ENCODE data around the gene MTSS2. TPM values are rescaled to one million over a fixed set of nuclear protein-coding genes. Genes with fewer than 3 reads are reported as not detected.

MTSS2 gene
- total RNA-seq, 2 donors from 2014 or later: 57.3 to 58.5 TPM

DNA sequence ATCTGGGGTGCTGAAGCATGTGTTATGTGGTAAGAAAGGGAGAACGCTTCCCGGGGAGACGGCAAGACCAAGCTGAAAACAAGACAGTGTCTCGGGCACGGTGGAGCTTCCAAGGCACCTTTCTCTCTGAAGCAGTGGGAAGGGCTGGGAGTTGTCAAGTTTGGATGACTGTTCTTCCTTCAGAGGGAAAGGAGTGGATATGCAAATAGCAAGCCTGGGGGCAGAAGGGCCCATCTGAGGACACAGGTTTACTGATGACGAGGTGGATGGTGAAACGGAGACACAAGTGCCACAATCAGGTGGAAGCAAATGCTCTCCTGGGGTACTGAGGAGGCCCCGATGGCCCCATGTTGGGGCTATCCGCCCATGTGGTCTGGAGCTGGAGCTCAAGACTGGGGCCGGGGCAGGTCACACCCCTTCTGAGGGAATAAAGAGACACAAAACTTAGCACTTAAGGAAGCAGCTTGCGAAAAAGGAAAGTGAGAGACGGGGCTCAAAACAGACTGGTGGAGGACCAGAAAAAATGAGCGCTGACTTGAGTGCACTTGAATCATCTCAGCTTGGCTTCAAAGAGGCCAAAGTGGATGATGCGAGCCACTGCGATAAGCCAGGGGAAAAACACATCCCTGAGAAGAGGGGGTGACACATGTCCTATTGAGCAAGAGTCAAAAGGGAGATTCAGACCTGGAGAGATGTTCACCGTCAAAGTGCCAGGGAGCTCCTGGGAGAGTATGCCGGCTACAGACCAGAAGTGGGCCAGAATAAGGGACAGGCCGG is 34.8 kb upstream of the MTSS2 start:
- H3K4me3 ChIP-seq: no peak overlapping the region
- H3K27ac ChIP-seq: no peak overlapping the region
- TF ChIP-seq, protein P1, sequence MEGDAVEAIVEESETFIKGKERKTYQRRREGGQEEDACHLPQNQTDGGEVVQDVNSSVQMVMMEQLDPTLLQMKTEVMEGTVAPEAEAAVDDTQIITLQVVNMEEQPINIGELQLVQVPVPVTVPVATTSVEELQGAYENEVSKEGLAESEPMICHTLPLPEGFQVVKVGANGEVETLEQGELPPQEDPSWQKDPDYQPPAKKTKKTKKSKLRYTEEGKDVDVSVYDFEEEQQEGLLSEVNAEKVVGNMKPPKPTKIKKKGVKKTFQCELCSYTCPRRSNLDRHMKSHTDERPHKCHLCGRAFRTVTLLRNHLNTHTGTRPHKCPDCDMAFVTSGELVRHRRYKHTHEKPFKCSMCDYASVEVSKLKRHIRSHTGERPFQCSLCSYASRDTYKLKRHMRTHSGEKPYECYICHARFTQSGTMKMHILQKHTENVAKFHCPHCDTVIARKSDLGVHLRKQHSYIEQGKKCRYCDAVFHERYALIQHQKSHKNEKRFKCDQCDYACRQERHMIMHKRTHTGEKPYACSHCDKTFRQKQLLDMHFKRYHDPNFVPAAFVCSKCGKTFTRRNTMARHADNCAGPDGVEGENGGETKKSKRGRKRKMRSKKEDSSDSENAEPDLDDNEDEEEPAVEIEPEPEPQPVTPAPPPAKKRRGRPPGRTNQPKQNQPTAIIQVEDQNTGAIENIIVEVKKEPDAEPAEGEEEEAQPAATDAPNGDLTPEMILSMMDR (IDR thresholded peaks at IDR 0.05): no peak
- DNase-seq (ENCODE audit: low spot score) (no peak), ATAC-seq (ENCODE audit: insufficient number of reproducible peaks, low FRiP score, low read depth) (no peak)
- H3K4me1 ChIP-seq (ENCODE audit: control insufficient read depth in 1 of 2, low read depth in 2 of 2): peaks cover 7 to 15% of the 10 kb centered on the region in 2 donors
- no peaks in the 10 kb centered on the region for H3K27me3 ChIP-seq (replicated peaks; ENCODE audit: insufficient read depth)
- no peaks in the 10 kb centered on the region for H3K9me3 ChIP-seq
- no peaks in the 10 kb centered on the region for H3K36me3 ChIP-seq

DNA sequence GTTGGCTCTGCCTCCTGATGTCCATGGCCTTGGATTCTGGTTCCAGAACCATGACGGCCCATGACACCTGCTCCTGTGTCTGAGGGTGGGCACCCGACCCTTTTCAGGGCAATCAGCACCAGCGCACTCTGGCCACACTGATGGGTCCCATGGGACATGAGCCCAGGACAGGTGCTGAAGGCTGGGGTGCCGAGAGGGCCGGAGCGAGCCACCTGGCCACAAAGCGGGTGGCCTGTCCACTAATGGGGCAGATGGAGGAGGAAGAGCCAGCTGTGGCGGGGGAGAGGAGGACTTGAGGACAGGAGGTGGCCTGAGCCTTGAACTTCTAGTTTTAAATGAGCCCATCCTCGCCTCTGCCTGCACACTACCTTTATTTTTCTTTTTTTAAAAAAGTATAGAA is 31.2 kb upstream of the MTSS2 start:
- DNase-seq (ENCODE audit: low spot score): no peak
- no peak for ATAC-seq (ENCODE audit: insufficient number of reproducible peaks, low FRiP score, low read depth)
- no peaks in the 10 kb centered on the region for H3K36me3 ChIP-seq
- peaks cover 13 to 35% of the 10 kb centered on the region in 2 donors for H3K4me1 ChIP-seq (ENCODE audit: control insufficient read depth in 1 of 2, low read depth in 2 of 2)
- H3K27ac ChIP-seq: no peak overlapping the region
- no peaks in the 10 kb centered on the region for H3K27me3 ChIP-seq (replicated peaks; ENCODE audit: insufficient read depth)
- TF ChIP-seq, protein P1 (IDR thresholded peaks at IDR 0.05): no peak
- no peaks in the 10 kb centered on the region for H3K9me3 ChIP-seq
- H3K4me3 ChIP-seq: no peak overlapping the region

DNA sequence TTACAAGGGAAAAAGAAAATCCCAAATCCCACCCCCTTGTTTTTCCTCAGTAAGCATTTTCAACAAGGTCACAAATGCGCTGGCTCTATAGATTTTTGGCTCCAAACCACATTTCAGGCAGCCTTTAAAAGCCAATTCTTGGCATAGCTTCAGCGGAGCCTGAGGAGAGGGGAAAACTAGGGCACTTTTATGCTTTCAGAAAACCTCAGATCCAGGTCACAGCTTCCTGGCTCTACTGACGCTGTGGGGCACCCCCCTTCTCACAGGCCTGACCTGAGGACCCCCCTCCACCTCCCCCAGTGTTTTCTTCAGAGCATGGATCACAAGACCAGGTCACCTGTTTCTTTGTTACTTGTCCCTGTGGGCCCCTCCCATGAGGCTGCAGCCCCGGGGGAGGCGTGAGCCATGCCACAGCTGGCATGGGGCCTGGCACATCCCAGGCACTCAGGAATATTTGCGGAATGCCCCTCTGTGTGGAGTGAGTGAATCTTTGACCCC is 30.1 kb upstream of the MTSS2 start:
- TF ChIP-seq, protein P1 (IDR thresholded peaks at IDR 0.05): no peak
- Histone ChIP-seq H3K9me3 (no peaks in the 10 kb centered on the region), H3K4me3 (peak overlapping the region; percentile 49), H3K27me3 (replicated peaks; ENCODE audit: insufficient read depth) (no peaks in the 10 kb centered on the region), H3K27ac (peak overlapping the region; percentile 86 to 87), H3K4me1 (ENCODE audit: control insufficient read depth in 1 of 2, low read depth in 2 of 2) (peaks cover 13 to 35% of the 10 kb centered on the region in 2 donors), H3K36me3 (no peaks in the 10 kb centered on the region)
- DNase-seq (ENCODE audit: low spot score) (no peak), ATAC-seq (ENCODE audit: insufficient number of reproducible peaks, low FRiP score, low read depth) (peak; percentile 8)

DNA sequence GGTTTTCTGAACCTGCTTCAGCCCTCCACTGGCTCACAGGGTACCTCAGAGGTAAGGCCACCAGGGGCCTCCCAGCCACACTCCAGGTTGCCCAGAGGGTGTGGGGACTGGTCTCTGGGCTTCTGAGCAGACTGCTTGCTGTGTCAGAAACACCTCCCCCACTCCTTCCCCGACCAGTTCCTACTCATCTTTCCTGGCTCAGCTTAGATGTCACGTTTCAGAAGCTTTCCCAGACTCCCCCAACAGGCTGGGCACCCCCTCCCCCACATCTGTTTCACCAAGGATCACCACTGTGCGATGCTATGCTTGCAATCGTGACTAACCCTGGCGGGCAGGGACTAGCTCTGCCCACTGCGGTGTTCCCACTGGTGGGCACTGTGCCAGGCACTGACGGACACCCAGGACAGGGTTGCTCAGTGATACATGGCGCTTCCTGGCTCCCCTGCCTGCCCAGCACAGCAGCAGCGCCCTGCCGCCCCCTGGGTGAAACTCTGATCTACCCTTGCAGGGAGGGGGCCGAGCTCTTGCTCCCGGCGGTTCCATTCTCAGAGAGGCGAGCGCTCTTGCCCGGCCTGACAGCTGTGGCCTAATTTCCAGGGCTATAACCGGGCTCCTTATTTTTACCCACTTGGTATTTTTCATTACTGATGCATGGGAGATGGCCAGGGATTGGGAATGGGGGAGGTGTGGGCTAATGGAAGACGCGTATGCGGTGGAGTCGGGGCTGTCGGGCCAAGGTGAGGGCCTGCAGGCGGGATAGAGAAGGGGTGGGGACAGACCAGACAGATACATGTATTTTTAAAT is 29.4 kb upstream of the MTSS2 start:
- H3K27ac ChIP-seq: peak overlapping the region; percentile 86 to 87
- DNase-seq (ENCODE audit: low spot score) (peak; percentile 92), ATAC-seq (ENCODE audit: insufficient number of reproducible peaks, low FRiP score, low read depth) (peak; percentile 73)
- no peaks in the 10 kb centered on the region for H3K36me3 ChIP-seq
- H3K27me3 ChIP-seq (replicated peaks; ENCODE audit: insufficient read depth): no peaks in the 10 kb centered on the region
- H3K4me1 ChIP-seq (ENCODE audit: control insufficient read depth in 1 of 2, low read depth in 2 of 2): peaks cover 13 to 35% of the 10 kb centered on the region in 2 donors
- H3K9me3 ChIP-seq: no peaks in the 10 kb centered on the region
- H3K4me3 ChIP-seq: peak overlapping the region; percentile 49
- TF ChIP-seq, protein P1 (IDR thresholded peaks at IDR 0.05): peak; percentile 34

DNA sequence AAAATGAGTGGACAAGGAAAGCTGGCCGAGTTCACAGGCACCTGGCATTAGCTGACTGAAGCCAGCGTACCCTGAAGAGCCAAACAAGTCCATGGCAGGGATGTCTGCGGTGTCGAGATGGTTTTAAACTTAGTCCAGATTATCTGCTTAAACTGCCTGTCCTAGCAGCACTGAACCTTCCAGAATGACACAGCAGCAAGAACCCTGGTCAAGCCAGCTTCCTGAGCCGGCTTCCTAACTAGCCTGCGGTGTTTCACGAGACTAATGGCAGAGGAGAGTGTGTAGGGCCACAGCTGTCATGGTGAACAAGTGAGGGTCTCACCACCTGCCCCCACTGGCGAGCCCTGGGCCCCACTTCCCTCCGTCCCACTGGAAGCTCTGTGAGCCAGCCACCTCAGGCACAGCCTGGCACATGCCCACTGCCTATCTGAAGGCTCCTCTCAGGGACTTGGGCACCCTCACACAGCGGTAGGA is 28.8 kb upstream of the MTSS2 start:
- H3K27me3 ChIP-seq (replicated peaks; ENCODE audit: insufficient read depth): no peaks in the 10 kb centered on the region
- H3K27ac ChIP-seq: peak overlapping the region; percentile 86 to 87
- peak; percentile 7 for ATAC-seq (ENCODE audit: insufficient number of reproducible peaks, low FRiP score, low read depth)
- DNase-seq (ENCODE audit: low spot score): no peak
- no peaks in the 10 kb centered on the region for H3K9me3 ChIP-seq
- peak overlapping the region; percentile 0 for H3K4me3 ChIP-seq
- H3K4me1 ChIP-seq (ENCODE audit: control insufficient read depth in 1 of 2, low read depth in 2 of 2): peaks cover 13 to 35% of the 10 kb centered on the region in 2 donors
- no peaks in the 10 kb centered on the region for H3K36me3 ChIP-seq
- TF ChIP-seq, protein P1 (IDR thresholded peaks at IDR 0.05): no peak
